A375 (cell line): ENCODE results near the gene CCDC33. TPM values are rescaled to one million over a fixed set of nuclear protein-coding genes. Genes with fewer than 3 reads are reported as not detected.

Experiments used
- total RNA-seq: library from RNA; depleted of rRNA; stranded (reverse); fragments of >200 nt; shearing (Covaris generic); gene quantifications from 2 replicates; pipeline ENCODE4 v1.2.3, GENCODE V29; 2014; rRNA removed

The CCDC33 gene
- 1.5 and 3.7 TPM in 2 replicates for total RNA-seq

DNA sequence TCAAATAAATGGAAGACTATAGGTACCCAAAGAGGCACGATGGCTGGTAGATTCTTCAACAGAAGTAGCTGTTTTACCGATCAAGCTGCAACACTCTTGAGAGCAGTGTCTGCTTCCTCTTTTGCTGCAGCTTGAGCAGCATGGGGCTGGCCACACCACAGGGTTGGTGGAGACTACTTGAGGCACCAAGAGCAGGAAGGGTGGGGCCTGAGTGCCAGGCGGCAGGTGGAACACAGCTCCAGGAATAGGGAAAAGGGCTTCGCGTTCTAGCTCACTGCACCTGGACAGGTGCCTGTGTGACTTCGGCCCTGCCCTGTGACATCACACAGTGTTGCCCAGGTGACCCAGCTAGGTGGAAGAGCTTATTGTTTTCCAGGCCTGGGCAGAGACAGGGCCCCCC, at the start of gene CCDC33:
TSS of gene CCDC33 (plus strand) at position 365 of the 400 bp plus-strand sequence. CDS start 394 bp downstream, outside the sequence.

GRCh38 chr15:74202452-74203401, 33.4 kb upstream of the CCDC33 start, which contains the start of gene STRA6:
STRA6 (minus strand) TSS chr15:74202787; CDS start chr15:74202267, 520 bp downstream.

GRCh38 chr15:74367296-74367854, 131.2 kb downstream of the CCDC33 start, which contains the start of gene CYP11A1:
CYP11A1 (minus strand) TSS chr15:74367646; CDS start chr15:74367585, 61 bp downstream.

Other genes starting within 250 kb of the CCDC33 start
- gene STOML1, start 244.0 kb upstream of the CCDC33 start, total RNA-seq: 13.1 and 13.3 TPM in 2 replicates
- 26.3 and 27.0 TPM in 2 replicates for gene PML, start 241.6 kb upstream of the CCDC33 start, total RNA-seq
- gene GOLGA6A, start 153.8 kb upstream of the CCDC33 start, total RNA-seq: 2.4 TPM in 1 of 2 replicates, not detected in the other
- gene ISLR2, start 105.7 kb upstream of the CCDC33 start, total RNA-seq: 2.8 TPM in 1 of 2 replicates, not detected in the other
- gene ISLR, start 62.6 kb upstream of the CCDC33 start, total RNA-seq: 0.08 TPM in 1 of 2 replicates, not detected in the other
- 44.3 and 45.8 TPM in 2 replicates for gene STRA6, start 33.5 kb upstream of the CCDC33 start, total RNA-seq
- 0.77 and 2.0 TPM in 2 replicates for gene CYP11A1, start 131.3 kb downstream of the CCDC33 start, total RNA-seq
- gene SEMA7A, start 197.6 kb downstream of the CCDC33 start, total RNA-seq: 27.4 and 30.7 TPM in 2 replicates
- 100 and 101 TPM in 2 replicates for gene UBL7, start 224.8 kb downstream of the CCDC33 start, total RNA-seq